ENCODE data around the gene NCKAP1. TPM values are rescaled to one million over a fixed set of nuclear protein-coding genes. Genes with fewer than 3 reads are reported as not detected.

NCKAP1 gene
- total RNA-seq, 1 experiment from 2014 or later: 115 TPM

- no TSS peak for BruUV-seq (replicated peaks)
- no peaks in the 10 kb centered on the region for H3K9me3 ChIP-seq (ENCODE audit: control insufficient read depth in 1 of 2, insufficient read depth in 1 of 2, low read depth in 1 of 2, low read length in 2 of 2)
- no peak for DNase-seq (ENCODE audit: low read depth, low spot score)
- no peak for ATAC-seq
- peaks cover 5% of the 10 kb centered on the region; the same call in 1 of the 2 replicates for H3K79me2 ChIP-seq (ENCODE audit: insufficient read depth, low read length)
- CTCF ChIA-PET: interaction anchor here (1.3 kb wide), 1 partner anchor 25 kb away, joined by 4 read pairs; no protein-coding TSS in a partner anchor
- no peak overlapping the region for H3K4me3 ChIP-seq (replicated peaks in 1 of 2; ENCODE audit: low read depth in 1 of 2, low read length in 2 of 2)
- intact Hi-C loops (cut with micrococcal nuclease): no loop called here
- TF ChIP-seq ZNF274 (IDR thresholded peaks at IDR 0.05; ENCODE audit: low read depth, low read length) (no peak), SIN3A (IDR thresholded peaks at IDR 0.05; ENCODE audit: low read depth) (no peak), SP1 (IDR thresholded peaks at IDR 0.05; ENCODE audit: low read depth) (no peak), YY1 (IDR thresholded peaks at IDR 0.05; ENCODE audit: extremely low read depth, insufficient replicate concordance, low read depth, low read length) (no peak), EZH2 (IDR thresholded peaks at IDR 0.05) (no peak), CTCF (IDR thresholded peaks at IDR 0.05 in 2 of 3, conservative IDR thresholded peaks at IDR 0.05 in 1 of 3; ENCODE audit: borderline replicate concordance in 1 of 3, insufficient read depth in 1 of 3, low read depth in 2 of 3, low read length in 2 of 3) (no peak), ELF1 (IDR thresholded peaks at IDR 0.05; ENCODE audit: borderline replicate concordance, low read depth) (no peak), MAX (IDR thresholded peaks at IDR 0.05) (no peak), REST (IDR thresholded peaks at IDR 0.05; ENCODE audit: low read depth) (no peak), TCF7L2 (IDR thresholded peaks at IDR 0.05; ENCODE audit: borderline replicate concordance, extremely low read depth, insufficient read depth, insufficient read length) (no peak), ZFX (IDR thresholded peaks at IDR 0.05) (no peak), ATF3 (IDR thresholded peaks at IDR 0.05) (no peak), EZH2phosphoT487 (IDR thresholded peaks at IDR 0.05; ENCODE audit: borderline replicate concordance) (no peak), POLR2AphosphoS5 (IDR thresholded peaks at IDR 0.05; ENCODE audit: low read depth, low read length) (no peak), JUND (IDR thresholded peaks at IDR 0.05) (no peak), POLR2A (IDR thresholded peaks at IDR 0.05; ENCODE audit: borderline replicate concordance, extremely low read depth, insufficient read depth, insufficient read length) (no peak), SRF (IDR thresholded peaks at IDR 0.05; ENCODE audit: low read depth) (no peak), EGR1 (IDR thresholded peaks at IDR 0.05; ENCODE audit: low read depth) (no peak), CBX3 (IDR thresholded peaks at IDR 0.05; ENCODE audit: low read depth) (no peak)
- no peak overlapping the region for H3K27ac ChIP-seq (ENCODE audit: low read depth, low read length)
- no peaks in the 10 kb centered on the region for H3K27me3 ChIP-seq (ENCODE audit: insufficient read depth, low read length)
- no peaks in the 10 kb centered on the region; the same call in 1 of the 2 replicates for H4K20me1 ChIP-seq (ENCODE audit: insufficient read depth)
- no peak overlapping the region for H3K9ac ChIP-seq (ENCODE audit: low read length)
- H3K4me1 ChIP-seq (ENCODE audit: control insufficient read depth in 1 of 2, insufficient read depth in 2 of 2, low read length in 2 of 2): peaks cover 0 to 4% of the 10 kb centered on the region in 2 experiments; a peak in 2 of 4 replicates
- POLR2A ChIA-PET: no interaction called here
- no peak overlapping the region for H2AFZ ChIP-seq (ENCODE audit: low read depth, low read length, poor library complexity, severe bottlenecking)
- peaks cover 8 to 11% of the 10 kb centered on the region in 2 experiments; a peak in 3 of 4 replicates for H3K36me3 ChIP-seq (ENCODE audit: control insufficient read depth in 1 of 2, insufficient read depth in 2 of 2, low read length in 2 of 2)
- H3K9me2 ChIP-seq (ENCODE audit: insufficient read depth): no peaks in the 10 kb centered on the region
- no peak overlapping the region for H3K4me2 ChIP-seq (ENCODE audit: low read length)
- RAD21 ChIA-PET (ENCODE audit: low non-redundant PET in 1 of 2, low total read pairs in 2 of 2, uncharacterized antibody in 2 of 2, unreplicated experiment in 2 of 2): no interaction called here
These were observed 83.5 kb downstream of the NCKAP1 start for GRCh38 chr2:182954789-182955188.
